Lower leg skin (tissue), 3 donors: ENCODE measurements around the gene TBC1D2.

ENCODE experiments used
- CTCF ChIP-seq, 3 donors: fragments of 450-650 bp; IDR thresholded peaks; one replicate each; pipeline ENCODE4 v1.5.1; 2016; ENCODE audit warnings: antibody characterized with exemption in 3 of 3, mild to moderate bottlenecking in 3 of 3, moderate library complexity in 2 of 3
- POLR2A ChIP-seq, 2 donors: fragments of 450-650 bp; IDR thresholded peaks; one replicate each; pipeline ENCODE4 v1.6.1; 2016 to 2017; ENCODE audit warnings: antibody characterized with exemption in 2 of 2, mild to moderate bottlenecking in 1 of 2, moderate library complexity in 1 of 2

GRCh38 chr9:98284754-98285153, 29.3 kb upstream of the TBC1D2 start:
- TF ChIP-seq POLR2A (IDR thresholded peaks at IDR 0.05) (no peak), CTCF (IDR thresholded peaks at IDR 0.05) (no peak)
